NCI-H69 (cell line): ENCODE data around the gene RALY.
"Not testable (repeated sequence)": the region's sequence is repeated elsewhere in the genome, so short reads cannot be mapped to it uniquely, and the experiment has no call there.

Experiments used
- DNase-seq: peaks from one replicate; lab custom pipeline; 2025; lab: John Stamatoyannopoulos, UW

The RALY gene

GRCh38 chr20:34015401-34016335 is 22.0 kb downstream of the RALY start:
- DNase-seq: peak; percentile 51

DNA sequence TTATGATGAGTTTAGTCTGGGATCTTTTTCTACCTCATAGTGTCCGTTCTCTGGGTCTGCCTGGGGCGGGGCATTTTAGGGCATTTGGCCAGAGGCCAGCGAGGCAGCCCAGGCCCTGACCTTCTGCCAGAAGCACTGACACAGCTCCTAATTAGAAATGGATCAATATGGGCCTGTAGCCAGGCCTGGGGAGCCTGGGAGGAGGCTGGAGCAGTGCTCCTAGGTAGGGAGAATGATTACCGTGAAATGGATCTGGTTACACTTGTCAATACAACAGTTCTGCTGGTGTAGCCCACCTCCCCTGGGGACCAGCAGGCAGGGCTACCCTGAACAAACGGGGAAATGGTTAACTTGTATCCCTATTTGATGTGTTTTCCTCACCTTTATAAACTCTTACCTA is 23.0 kb downstream of the RALY start:
- DNase-seq: peak; percentile 22

DNA sequence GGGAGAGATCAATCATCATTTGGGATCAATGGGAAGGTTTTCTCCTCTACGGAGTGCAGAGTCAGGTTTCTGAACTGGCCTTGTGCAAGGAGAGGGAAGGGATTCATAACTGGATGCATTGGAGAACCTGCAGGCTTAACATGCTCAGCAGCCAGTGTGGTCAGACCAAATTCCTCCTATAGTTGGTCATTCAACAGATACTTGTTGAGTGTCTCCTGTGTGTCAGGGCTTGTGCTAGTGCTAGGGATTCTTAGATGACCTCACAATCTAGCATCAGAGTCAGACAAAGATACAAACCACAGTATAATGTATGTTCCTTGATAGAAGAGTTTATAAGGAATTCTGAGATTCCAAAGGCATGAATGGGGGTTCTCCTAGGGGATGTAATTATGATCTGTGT is 23.9 kb downstream of the RALY start:
- DNase-seq: no peak

- no peak for DNase-seq
These were observed 24.5 kb downstream of the RALY start for GRCh38 chr20:34018166-34018565.

- DNase-seq: peak; percentile 58
These were observed 28.6 kb downstream of the RALY start for GRCh38 chr20:34022151-34022838.

DNA sequence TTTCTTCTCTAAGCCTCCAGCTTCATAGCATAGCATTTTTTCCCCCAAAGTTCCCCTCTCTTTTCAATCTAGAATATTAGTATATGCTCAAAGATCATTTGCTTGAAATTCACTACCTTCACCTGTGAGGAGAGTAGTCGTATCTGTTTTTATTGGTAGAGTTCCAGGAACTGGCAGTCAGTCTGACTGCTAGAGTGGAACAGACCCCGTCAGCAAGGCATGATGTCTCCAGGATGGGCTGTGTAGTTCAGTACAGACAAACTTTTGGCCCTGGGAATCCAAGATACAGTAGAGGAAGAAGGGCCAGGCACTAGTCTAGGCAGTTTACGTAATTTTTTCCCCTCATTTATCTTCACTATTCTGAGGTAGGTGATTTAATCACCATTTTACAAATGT is 29.1 kb downstream of the RALY start:
- no peak for DNase-seq

DNA sequence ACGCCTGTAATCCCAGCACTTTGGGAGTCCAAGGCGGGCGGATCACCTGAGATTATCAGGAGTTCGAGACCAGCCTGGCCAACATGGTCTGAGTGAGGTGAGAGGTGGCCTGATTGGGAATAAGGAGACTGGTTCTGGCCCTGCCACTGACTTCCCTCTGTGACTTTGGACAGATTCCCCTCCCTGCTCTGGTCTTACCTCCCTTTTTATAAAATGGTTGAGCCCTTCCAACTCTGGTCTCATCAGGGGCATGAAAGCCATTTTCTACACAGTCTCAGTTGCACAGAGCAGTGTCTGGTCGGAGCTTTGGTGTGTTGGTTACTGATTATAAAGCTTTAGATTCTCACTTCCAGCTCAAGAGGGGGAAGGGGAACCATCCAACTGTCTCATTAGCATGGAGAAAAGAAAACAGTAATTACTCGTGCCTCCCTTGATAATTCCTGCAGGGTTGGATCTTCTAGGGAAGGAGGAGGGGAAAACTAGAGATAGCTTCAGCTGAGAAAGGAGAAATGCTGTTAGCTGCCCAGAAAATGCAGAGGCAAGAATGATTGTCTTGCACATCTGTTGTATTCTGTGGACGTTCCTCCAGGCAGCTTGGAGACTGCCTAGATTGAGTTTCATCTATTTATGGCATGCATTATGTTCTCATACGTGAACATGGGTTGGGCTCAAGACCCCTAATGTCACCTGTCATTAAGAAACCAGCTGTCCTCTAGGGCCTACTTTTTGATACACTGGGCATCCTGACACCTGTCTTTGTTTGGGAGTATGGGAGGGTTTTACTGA is 30.4 kb downstream of the RALY start:
- peak; percentile 85 for DNase-seq

GRCh38 chr20:34024723-34025351 is 31.1 kb downstream of the RALY start:
- DNase-seq: no peak

DNA sequence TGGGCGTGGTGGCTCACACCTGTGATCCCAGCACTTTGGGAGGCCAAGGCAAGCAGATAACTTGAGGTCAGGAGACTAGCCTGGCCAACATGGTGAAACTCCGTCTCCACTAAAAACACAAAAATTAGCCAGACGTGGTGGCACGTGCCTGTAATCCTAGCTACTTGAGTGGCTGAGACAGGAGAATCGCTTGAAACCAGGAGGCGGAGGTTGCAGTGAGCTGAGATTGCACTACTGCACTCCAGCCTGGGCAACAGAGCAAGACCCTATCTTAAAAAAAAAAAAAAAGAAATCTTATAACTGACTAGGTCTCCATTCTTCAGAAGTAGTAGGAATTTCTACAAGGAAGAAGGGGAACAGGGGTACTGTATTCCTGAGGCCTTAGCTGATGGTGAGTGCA is 34.3 kb downstream of the RALY start:
- DNase-seq: not testable (repeated sequence)

- no peak for DNase-seq
These were observed 35.7 kb downstream of the RALY start for GRCh38 chr20:34029415-34029814.

DNA sequence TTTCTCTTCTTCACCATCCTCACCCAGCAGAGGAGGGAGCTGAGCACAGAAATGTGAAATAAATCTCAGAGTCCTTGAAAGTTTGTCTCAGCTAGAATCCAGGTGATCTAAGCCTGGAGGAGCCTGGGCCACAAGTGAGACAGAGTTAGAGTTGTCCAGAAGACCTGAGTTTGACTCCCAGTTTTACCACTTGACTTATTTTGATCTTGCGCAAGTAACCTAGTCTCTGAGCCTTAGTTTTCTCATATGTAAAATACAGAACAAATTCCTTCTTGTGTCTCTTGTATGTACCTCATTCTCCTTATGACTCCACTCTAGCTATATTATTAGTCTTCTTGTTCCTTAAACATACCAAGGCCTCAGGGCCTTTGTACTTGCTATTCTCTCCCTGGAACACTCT is 36.7 kb downstream of the RALY start:
- no peak for DNase-seq

GRCh38 chr20:34033903-34034302 is 40.2 kb downstream of the RALY start:
- no peak for DNase-seq

GRCh38 chr20:34037121-34037520 is 43.4 kb downstream of the RALY start:
- DNase-seq: no peak

DNA sequence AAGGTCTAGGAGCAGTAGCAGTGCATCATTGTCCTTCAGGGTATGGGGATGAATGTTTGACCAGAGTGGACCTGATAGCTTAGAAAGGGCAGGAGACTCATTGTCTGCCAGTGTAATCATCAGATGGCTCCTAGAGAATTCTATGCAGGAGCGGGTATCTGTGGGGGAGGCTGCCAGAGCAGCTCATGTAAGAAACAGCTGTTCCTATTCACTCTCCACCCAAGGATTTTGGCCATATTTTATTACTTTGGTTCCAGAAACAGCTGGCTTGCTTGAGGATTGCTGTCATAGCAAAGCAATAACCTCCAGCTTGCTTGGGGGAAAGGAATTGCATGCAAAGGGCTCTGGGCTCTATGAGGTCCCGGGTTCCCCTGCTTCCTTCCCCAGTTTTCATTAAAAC is 44.1 kb downstream of the RALY start:
- DNase-seq: no peak

- DNase-seq: no peak
These were observed 46.7 kb downstream of the RALY start for GRCh38 chr20:34040300-34040995.

- no peak for DNase-seq
These were observed 47.5 kb downstream of the RALY start for GRCh38 chr20:34041226-34041625.

DNA sequence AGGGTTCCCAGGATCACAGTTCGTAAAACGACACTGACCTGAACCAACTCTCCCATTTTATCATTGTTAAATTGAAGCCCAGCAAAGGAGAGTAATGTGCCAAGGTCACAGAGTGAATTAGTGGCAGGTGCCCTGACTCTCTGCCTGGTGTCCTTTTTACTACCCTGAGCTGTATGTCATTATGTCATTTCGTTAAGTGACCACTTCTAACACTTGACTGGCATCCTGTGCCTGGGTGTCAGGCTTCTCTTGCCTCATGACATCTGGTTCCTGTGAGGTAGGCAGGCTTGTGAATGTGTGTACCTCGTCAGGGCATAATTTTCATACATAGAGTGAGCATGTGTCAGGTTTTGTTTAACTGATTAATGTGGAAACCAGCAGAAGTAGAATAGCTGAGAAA is 48.6 kb downstream of the RALY start:
- DNase-seq: no peak

DNA sequence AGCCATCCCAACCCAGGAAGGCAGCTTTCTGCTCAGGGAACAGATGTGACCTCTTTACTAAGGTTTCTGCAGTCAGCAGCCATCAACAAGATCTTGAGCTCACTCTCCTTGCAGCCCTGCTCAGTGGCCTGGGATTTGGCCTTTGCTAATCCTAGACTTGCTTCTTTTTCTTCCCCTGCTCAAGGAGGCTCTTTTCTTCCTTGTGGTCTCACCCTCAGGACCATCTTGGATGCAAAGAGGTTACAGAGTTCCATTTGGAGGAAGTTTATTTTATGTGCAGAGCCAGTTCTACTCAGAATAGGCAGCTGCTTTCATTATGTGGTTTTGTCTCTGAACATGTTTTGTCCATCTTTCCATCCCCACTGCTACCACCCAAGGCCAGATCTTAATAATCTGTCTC is 49.3 kb downstream of the RALY start:
- DNase-seq: no peak

- DNase-seq: peak; percentile 36
These were observed 51.6 kb downstream of the RALY start for GRCh38 chr20:34045294-34045693.

- no peak for DNase-seq
These were observed 52.4 kb downstream of the RALY start for GRCh38 chr20:34045930-34046725.
